ENCODE results near the gene DTX3. TPM values are rescaled to one million over a fixed set of nuclear protein-coding genes. Genes with fewer than 3 reads are reported as not detected.

Gene DTX3
- total and polyA plus RNA-seq, 2 of the 13 experiments (the other 11 are each of a cell fraction or from before 2014, with no cell fraction given), result 9.0 to 27.2 TPM

GRCh38 chr12:57609101-57609780 is 4.6 kb downstream of the DTX3 start:
- POLR2A ChIA-PET, result interaction anchor here (1.5 kb wide), 1 partner anchor 85 kb away, joined by 3 read pairs; no protein-coding TSS in a partner anchor
- Histone ChIP-seq H3K36me3 (replicated peaks in 1 of 2; ENCODE audit: control insufficient read depth in 1 of 2, insufficient read depth in 2 of 2, low read length in 2 of 2) (no peaks in the 10 kb centered on the region), H3K27me3 (ENCODE audit: control insufficient read depth in 1 of 2, insufficient read depth in 2 of 2, low read length in 2 of 2) (peaks cover 0 to 22% of the 10 kb centered on the region in 2 experiments; a peak in 2 of 5 replicates), H3K4me2 (ENCODE audit: low read depth, low read length) (no peak overlapping the region), H3K9ac (ENCODE audit: insufficient read depth, low read depth, low read length) (no peak overlapping the region), H4K20me1 (ENCODE audit: insufficient read depth, low read length) (no peaks in the 10 kb centered on the region; the same call in 1 of the 2 replicates), H3K4me3 (replicated peaks in 1 of 3; ENCODE audit: insufficient read depth in 1 of 3, low read depth in 2 of 3, low read length in 3 of 3) (no peak overlapping the region), H2AFZ (ENCODE audit: low read length) (no peak overlapping the region), H3K27ac (ENCODE audit: extremely low read length, insufficient read depth, low read length) (no peak overlapping the region), H3K79me2 (ENCODE audit: insufficient read depth, low read length) (no peaks in the 10 kb centered on the region), H3K4me1 (ENCODE audit: insufficient read depth, low read length) (peaks cover 50% of the 10 kb centered on the region), H3K9me3 (ENCODE audit: low read length) (no peaks in the 10 kb centered on the region)
- CTCF ChIA-PET (ENCODE audit: low intra/inter-chr PET ratio, low total read pairs), result no interaction called here
- WGBS (ENCODE audit: low lambda C conversion rate), result 75% methylated on average over 16 of the region's 19 CpGs
- TF ChIP-seq TFE3 (CRISPR knock-in tag; IDR thresholded peaks at IDR 0.05) (no peak), KAT2B (IDR thresholded peaks at IDR 0.05; ENCODE audit: borderline replicate concordance, low read depth, low read length) (no peak), YY1 (IDR thresholded peaks at IDR 0.05; ENCODE audit: insufficient read depth, insufficient replicate concordance, low read depth, low read length) (no peak), ZNF33A (CRISPR knock-in tag; IDR thresholded peaks at IDR 0.05; ENCODE audit: borderline replicate concordance) (no peak), GFI1 (CRISPR knock-in tag; IDR thresholded peaks at IDR 0.05; ENCODE audit: borderline replicate concordance) (no peak), ZNF878 (CRISPR knock-in tag; IDR thresholded peaks at IDR 0.05) (no peak), ZNF644 (CRISPR knock-in tag; IDR thresholded peaks at IDR 0.05; ENCODE audit: low read depth) (no peak), GMEB1 (CRISPR knock-in tag; IDR thresholded peaks at IDR 0.05; ENCODE audit: borderline replicate concordance) (no peak), HOXA3 (CRISPR knock-in tag; IDR thresholded peaks at IDR 0.05) (no peak), ZNF234 (CRISPR knock-in tag; conservative IDR thresholded peaks at IDR 0.05) (no peak), CENPBD1 (CRISPR knock-in tag; IDR thresholded peaks at IDR 0.05; ENCODE audit: borderline replicate concordance, low read depth) (no peak), AHR (CRISPR knock-in tag; IDR thresholded peaks at IDR 0.05) (no peak), EED (CRISPR knock-in tag; IDR thresholded peaks at IDR 0.05) (no peak), ZNF260 (CRISPR knock-in tag; IDR thresholded peaks at IDR 0.05; ENCODE audit: borderline replicate concordance, low read depth) (no peak)
- no peak for ATAC-seq
- intact Hi-C loops (cut with micrococcal nuclease; ENCODE audit: unreplicated experiment), result no loop called here
- BruUV-seq (replicated peaks), result no TSS peak
- in situ Hi-C loops (cut with HindIII; ENCODE audit: extremely low pct_ligation_motif_present, low pct_unique_long_range_greater_than_20kb), result no loop called here
- DNase-seq (ENCODE audit: low spot score), result no peak
- FAIRE-seq, result no peak

All from HepG2 (cell line).